Osteoblast (primary cell): ENCODE data around the gene PRKAR2B. TPM values are rescaled to one million over a fixed set of nuclear protein-coding genes. Genes with fewer than 3 reads are reported as not detected.

Source experiments
- DNase-seq: peaks from one replicate; pipeline ENCODE4 v3.0.0; 2011; ENCODE audit warnings: low spot score, mixed read lengths; ENCODE audit not compliant: insufficient read length; ENCODE audit errors: missing footprints
- H2AFZ ChIP-seq: 2 replicates; pipeline ENCODE4 v1.6.0; 2011; ENCODE audit warnings: mild to moderate bottlenecking, low read length
- H3K27ac ChIP-seq: 2 replicates; pipeline ENCODE4 v1.5.1; 2011; ENCODE audit warnings: mild to moderate bottlenecking, low read depth, low read length, moderate library complexity
- H3K27me3 ChIP-seq: 2 replicates; pipeline ENCODE4 v1.6.0; 2012; ENCODE audit warnings: mild to moderate bottlenecking, control low read depth, inconsistent platforms, low read length, moderate library complexity; ENCODE audit not compliant: insufficient read depth
- H3K36me3 ChIP-seq: 2 replicates; pipeline ENCODE4 v1.5.1; 2011; ENCODE audit warnings: mild to moderate bottlenecking, low read length, control low read depth, moderate library complexity; ENCODE audit not compliant: insufficient read depth
- H3K4me1 ChIP-seq: 2 replicates; pipeline ENCODE4 v1.5.1; 2011; ENCODE audit warnings: mild to moderate bottlenecking, low read length, control low read depth, moderate library complexity; ENCODE audit not compliant: insufficient read depth
- H3K4me2 ChIP-seq: 2 replicates; pipeline ENCODE4 v1.6.0; 2011; ENCODE audit warnings: mild to moderate bottlenecking, low read length; ENCODE audit not compliant: insufficient read depth
- H3K4me3 ChIP-seq: fragments of 200-600 bp; sonication (generic); 3 replicates; pipeline ENCODE4 v1.5.1; 2012; ENCODE audit warnings: mild to moderate bottlenecking, low read length, inconsistent platforms; ENCODE audit not compliant: insufficient read depth
- H3K79me2 ChIP-seq: 2 replicates; pipeline ENCODE4 v1.6.0; 2012; ENCODE audit warnings: mild to moderate bottlenecking, low read length, control low read depth, inconsistent platforms; ENCODE audit not compliant: insufficient read depth
- H3K9me3 ChIP-seq: 2 replicates; pipeline ENCODE4 v1.5.1; 2011; ENCODE audit warnings: low read depth, low read length, control low read depth
- H4K20me1 ChIP-seq: 2 replicates; pipeline ENCODE4 v1.6.0; 2012; ENCODE audit warnings: mild to moderate bottlenecking, low read length, control low read depth; ENCODE audit not compliant: insufficient read depth
- CTCF ChIP-seq: IDR thresholded peaks from 2 replicates; pipeline ENCODE4 v1.5.1; 2011; ENCODE audit warnings: mild to moderate bottlenecking, low read depth, low read length, moderate library complexity; ENCODE audit errors: extremely low read depth
- total RNA-seq: library from RNA; depleted of rRNA; stranded (reverse); fragments of >200 nt; gene quantifications from 2 replicates; pipeline ENCODE4 v1.2.3, GENCODE V29; 2012

The PRKAR2B gene
- total RNA-seq, 1 donor, result 2.5 TPM

GRCh38 chr7:107016312-107016711 lies 28.2 kb upstream of the PRKAR2B start:
- peaks cover 3% of the 10 kb centered on the region for H3K27me3 ChIP-seq
- no peaks in the 10 kb centered on the region for H3K9me3 ChIP-seq
- no peak overlapping the region for H3K27ac ChIP-seq
- no peak overlapping the region for H2AFZ ChIP-seq
- TF ChIP-seq CTCF, result no peak
- DNase-seq, result no peak
- H3K4me2 ChIP-seq, result no peak overlapping the region
- H4K20me1 ChIP-seq, result no peaks in the 10 kb centered on the region
- H3K4me1 ChIP-seq, result no peaks in the 10 kb centered on the region
- H3K36me3 ChIP-seq, result no peaks in the 10 kb centered on the region
- H3K79me2 ChIP-seq, result no peaks in the 10 kb centered on the region
- no peak overlapping the region for H3K4me3 ChIP-seq

- no peaks in the 10 kb centered on the region for H3K9me3 ChIP-seq
- no peak overlapping the region for H2AFZ ChIP-seq
- no peak overlapping the region for H3K4me3 ChIP-seq
- H3K36me3 ChIP-seq, result no peaks in the 10 kb centered on the region
- H3K4me2 ChIP-seq, result no peak overlapping the region
- no peaks in the 10 kb centered on the region for H3K4me1 ChIP-seq
- no peak for DNase-seq
- H3K27ac ChIP-seq, result no peak overlapping the region
- H4K20me1 ChIP-seq, result no peaks in the 10 kb centered on the region
- peaks cover 3% of the 10 kb centered on the region for H3K27me3 ChIP-seq
- TF ChIP-seq CTCF, result no peak
- H3K79me2 ChIP-seq, result no peaks in the 10 kb centered on the region
These were observed 26.4 kb upstream of the PRKAR2B start for GRCh38 chr7:107017965-107018719.

GRCh38 chr7:107020400-107020799 lies 24.1 kb upstream of the PRKAR2B start:
- H2AFZ ChIP-seq, result no peak overlapping the region
- no peaks in the 10 kb centered on the region for H3K4me1 ChIP-seq
- H3K9me3 ChIP-seq, result no peaks in the 10 kb centered on the region
- no peaks in the 10 kb centered on the region for H3K79me2 ChIP-seq
- H4K20me1 ChIP-seq, result no peaks in the 10 kb centered on the region
- DNase-seq, result no peak
- H3K27ac ChIP-seq, result no peak overlapping the region
- H3K4me2 ChIP-seq, result no peak overlapping the region
- TF ChIP-seq CTCF, result no peak
- H3K36me3 ChIP-seq, result no peaks in the 10 kb centered on the region
- peaks cover 3% of the 10 kb centered on the region for H3K27me3 ChIP-seq
- no peak overlapping the region for H3K4me3 ChIP-seq

- Histone ChIP-seq H3K27ac (no peak overlapping the region), H2AFZ (no peak overlapping the region), H3K4me2 (no peak overlapping the region), H3K9me3 (no peaks in the 10 kb centered on the region), H3K79me2 (no peaks in the 10 kb centered on the region), H3K4me3 (no peak overlapping the region), H3K27me3 (peaks cover 3% of the 10 kb centered on the region), H3K36me3 (no peaks in the 10 kb centered on the region), H3K4me1 (no peaks in the 10 kb centered on the region), H4K20me1 (no peaks in the 10 kb centered on the region)
- DNase-seq, result no peak
- no peak for TF ChIP-seq CTCF
These were observed 22.9 kb upstream of the PRKAR2B start for GRCh38 chr7:107021600-107021999.
